CD14-positive monocyte (primary cell): Measurements from ENCODE around the gene ERCC6L2. TPM values are rescaled to one million over a fixed set of nuclear protein-coding genes. Genes with fewer than 3 reads are reported as not detected.

ENCODE experiments used
- DNase-seq, 3 donors: peaks; one replicate each; pipeline ENCODE4 v3.0.0-alpha.2; 2011 to 2022
- H2AFZ ChIP-seq: 2 replicates; pipeline ENCODE4 v1.6.0; 2012; ENCODE audit warnings: mild to moderate bottlenecking, low read depth, low read length, inconsistent platforms; ENCODE audit not compliant: insufficient read depth, poor library complexity, severe bottlenecking
- H3K27ac ChIP-seq, 2 donors: 1 replicate in 1 of 2; 2 replicates in 1 of 2; pipeline ENCODE4 v1.5.1; 2012 to 2013; ENCODE audit warnings: low read length in 2 of 2, control low read depth in 1 of 2, inconsistent platforms in 1 of 2, low read depth in 1 of 2, mild to moderate bottlenecking in 1 of 2
- H3K27me3 ChIP-seq, 2 donors: one replicate each; pipeline versions ENCODE4 v1.6.0 to v1.6.1; 2011 to 2013; ENCODE audit warnings: low read length in 2 of 2; ENCODE audit not compliant: control insufficient read depth in 2 of 2, insufficient read depth in 2 of 2
- H3K36me3 ChIP-seq, 2 donors: replicated peaks in 1 of 2; 1 replicate in 1 of 2; 2 replicates in 1 of 2; pipeline versions ENCODE4 v1.5.1 to v1.6.1; 2012 to 2013; ENCODE audit warnings: low read length in 2 of 2, control low read depth in 1 of 2, inconsistent platforms in 1 of 2, mild to moderate bottlenecking in 1 of 2; ENCODE audit not compliant: insufficient read depth in 2 of 2, control insufficient read depth in 1 of 2
- H3K4me1 ChIP-seq, 2 donors: 1 replicate in 1 of 2; 2 replicates in 1 of 2; pipeline versions ENCODE4 v1.5.1 to v1.6.1; 2012 to 2013; ENCODE audit warnings: low read length in 2 of 2, control low read depth in 1 of 2, inconsistent platforms in 1 of 2, mild to moderate bottlenecking in 1 of 2, moderate library complexity in 1 of 2; ENCODE audit not compliant: insufficient read depth in 2 of 2, control insufficient read depth in 1 of 2
- H3K4me2 ChIP-seq: replicated peaks from 2 replicates; pipeline ENCODE3; 2012; ENCODE audit warnings: low read length, moderate library complexity, mild to moderate bottlenecking; ENCODE audit not compliant: poor library complexity, severe bottlenecking; ENCODE audit errors: extremely low read depth
- H3K4me3 ChIP-seq, 3 experiments: fragments of 200-600 bp in 1 of 3; sonication (generic) in 1 of 3; replicated peaks in 1 of 3; 1 replicate in 2 of 3; 2 replicates in 1 of 3; pipeline ENCODE4 v1.5.1; 2011 to 2013; ENCODE audit warnings: low read length in 3 of 3, mild to moderate bottlenecking in 3 of 3, control low read depth in 2 of 3, low read depth in 2 of 3, inconsistent platforms in 1 of 3, moderate library complexity in 1 of 3
- H3K79me2 ChIP-seq: 2 replicates; pipeline ENCODE4 v1.6.0; 2012; ENCODE audit warnings: mild to moderate bottlenecking, control low read depth, inconsistent platforms, low read length, moderate library complexity; ENCODE audit not compliant: insufficient read depth
- H3K9ac ChIP-seq: 2 replicates; pipeline ENCODE4 v1.6.0; 2017; ENCODE audit warnings: low read length, mild to moderate bottlenecking; ENCODE audit not compliant: insufficient read depth, poor library complexity, severe bottlenecking
- H3K9me3 ChIP-seq, 2 donors: replicated peaks in 1 of 2; 1 replicate in 1 of 2; 2 replicates in 1 of 2; pipeline versions ENCODE4 v1.5.1 to v1.6.1; 2012 to 2013; ENCODE audit warnings: low read length in 2 of 2, control low read depth in 1 of 2; ENCODE audit not compliant: control insufficient read depth in 1 of 2, insufficient read depth in 1 of 2
- H4K20me1 ChIP-seq: 2 replicates; pipeline ENCODE4 v1.6.0; 2012; ENCODE audit warnings: mild to moderate bottlenecking, low read length, control low read depth, moderate library complexity; ENCODE audit not compliant: insufficient read depth
- H3K27ac Mint-ChIP-seq, 7 donors: one replicate each; pipeline ENCODE4 v1.8.0; 2020; ENCODE audit warnings: mild to moderate bottlenecking in 7 of 7, mixed read lengths in 7 of 7, moderate library complexity in 6 of 7, inconsistent platforms in 2 of 7
- H3K27me3 Mint-ChIP-seq, 3 donors: one replicate each; pipeline ENCODE4 v1.8.0; 2021 to 2022; ENCODE audit warnings: low read depth in 3 of 3, mild to moderate bottlenecking in 3 of 3, mixed read lengths in 3 of 3, moderate library complexity in 3 of 3, inconsistent platforms in 1 of 3
- H3K36me3 Mint-ChIP-seq, 2 donors: one replicate each; pipeline ENCODE4 v1.8.0; 2020; ENCODE audit warnings: mixed read lengths in 2 of 2, inconsistent platforms in 1 of 2, mild to moderate bottlenecking in 1 of 2
- H3K4me1 Mint-ChIP-seq: one replicate; pipeline ENCODE4 v1.8.0; 2020; ENCODE audit warnings: mild to moderate bottlenecking, mixed read lengths
- H3K4me3 Mint-ChIP-seq, 2 donors: one replicate each; pipeline ENCODE4 v1.8.0; 2020; ENCODE audit warnings: mild to moderate bottlenecking in 2 of 2, mixed read lengths in 2 of 2, moderate library complexity in 1 of 2
- H3K9me3 Mint-ChIP-seq, 7 donors: one replicate each; pipeline ENCODE4 v1.8.0; 2020 to 2022; ENCODE audit warnings: mixed read lengths in 7 of 7, mild to moderate bottlenecking in 6 of 7, moderate library complexity in 6 of 7, inconsistent platforms in 2 of 7
- CTCF ChIP-seq: fragments of 200-600 bp; IDR thresholded peaks from one replicate; pipeline ENCODE4 v1.8.0; 2022; ENCODE audit warnings: antibody characterized with exemption, mild to moderate bottlenecking
- WGBS: methylation state at CpG from one replicate; pipeline ENCODE4 v1.1.5; 2013; ENCODE audit warnings: missing lambda C conversion rate; ENCODE audit not compliant: insufficient coverage; 5-methylcytosine and 5-hydroxymethylcytosine counted together
- intact Hi-C, 2 donors: fragments of 100-400 bp; cut with micrococcal nuclease; formaldehyde crosslinking; loops; one replicate each; pipeline versions ENCODE4 v1.15.0 to v1.15.1; 2023
- polyA plus RNA-seq, 3 donors: library from polyadenylated mRNA; depleted of rRNA in 1 of 3; unstranded in 2 of 3; stranded (reverse) in 1 of 3; fragments of 300-500 nt in 2 of 3; fragments of >200 nt in 1 of 3; fragmentation: Illumina TruSeq in 2 of 3; gene quantifications; 1 replicate in 2 of 3; 2 replicates in 1 of 3; pipeline ENCODE4 v1.2.3, GENCODE V29; 2012 to 2021

The ERCC6L2 gene
- polyA plus RNA-seq, 3 donors: 7.1 to 18.9 (median 7.2) TPM

- Histone ChIP-seq H2AFZ (peak overlapping the region; percentile 6), H4K20me1 (no peaks in the 10 kb centered on the region), H3K4me2 (peak overlapping the region; percentile 39), H3K4me3 (peak overlapping the region in 1 of 3 experiments; percentile 20), H3K27ac (peak overlapping the region in 1 of 2 donors; percentile 58), H3K9ac (no peak overlapping the region), H3K9me3 (no peaks in the 10 kb centered on the region), H3K4me1 (peaks cover 11 to 21% of the 10 kb centered on the region in 2 donors), H3K79me2 (no peaks in the 10 kb centered on the region), H3K27me3 (no peaks in the 10 kb centered on the region), H3K36me3 (peaks cover 5 to 6% of the 10 kb centered on the region in 2 donors)
- peak overlapping the region; percentile 2 to 80 for H3K4me3 Mint-ChIP-seq
- no peaks in the 10 kb centered on the region for H3K9me3 Mint-ChIP-seq
- intact Hi-C loops: no loop called here
- peaks cover 0 to 1% (median 0%) of the 10 kb centered on the region in 3 donors for H3K27me3 Mint-ChIP-seq
- peaks cover 10 to 21% of the 10 kb centered on the region in 2 donors for H3K36me3 Mint-ChIP-seq
- TF ChIP-seq CTCF: no peak
- H3K27ac Mint-ChIP-seq: peak overlapping the region; percentile 54 to 80 (median 63)
- peaks cover 20% of the 10 kb centered on the region for H3K4me1 Mint-ChIP-seq
- no CpG with 5 or more reads among the region's 8 CpGs for WGBS
- DNase-seq: peak; percentile 54 to 63 (median 60)
These were observed 105.0 kb downstream of the ERCC6L2 start for GRCh38 chr9:95980262-95981125.

- H3K36me3 ChIP-seq: peaks cover 6 to 18% of the 10 kb centered on the region in 2 donors
- no peak overlapping the region for H3K9ac ChIP-seq
- H3K27ac ChIP-seq: no peak overlapping the region
- H4K20me1 ChIP-seq: no peaks in the 10 kb centered on the region
- TF ChIP-seq CTCF: no peak
- no peak for DNase-seq
- intact Hi-C loops: no loop called here
- no peak overlapping the region for H2AFZ ChIP-seq
- Mint-ChIP-seq H3K27me3 (peaks cover 0 to 1% (median 0%) of the 10 kb centered on the region in 3 donors), H3K27ac (no peak overlapping the region), H3K9me3 (peaks cover 0 to 11% (median 5%) of the 10 kb centered on the region in 7 donors), H3K4me1 (peaks cover 20% of the 10 kb centered on the region), H3K36me3 (peaks cover 24 to 32% of the 10 kb centered on the region in 2 donors), H3K4me3 (no peak overlapping the region)
- WGBS: 68% methylated on average over 3 of the region's 5 CpGs
- peaks cover 11 to 21% of the 10 kb centered on the region in 2 donors for H3K4me1 ChIP-seq
- H3K27me3 ChIP-seq: no peaks in the 10 kb centered on the region
- no peak overlapping the region for H3K4me3 ChIP-seq
- H3K9me3 ChIP-seq: no peaks in the 10 kb centered on the region
- H3K4me2 ChIP-seq: no peak overlapping the region
- no peaks in the 10 kb centered on the region for H3K79me2 ChIP-seq
These were observed 106.4 kb downstream of the ERCC6L2 start for GRCh38 chr9:95981761-95982390.
